Measurements from ENCODE around the gene HBG1.

DNA sequence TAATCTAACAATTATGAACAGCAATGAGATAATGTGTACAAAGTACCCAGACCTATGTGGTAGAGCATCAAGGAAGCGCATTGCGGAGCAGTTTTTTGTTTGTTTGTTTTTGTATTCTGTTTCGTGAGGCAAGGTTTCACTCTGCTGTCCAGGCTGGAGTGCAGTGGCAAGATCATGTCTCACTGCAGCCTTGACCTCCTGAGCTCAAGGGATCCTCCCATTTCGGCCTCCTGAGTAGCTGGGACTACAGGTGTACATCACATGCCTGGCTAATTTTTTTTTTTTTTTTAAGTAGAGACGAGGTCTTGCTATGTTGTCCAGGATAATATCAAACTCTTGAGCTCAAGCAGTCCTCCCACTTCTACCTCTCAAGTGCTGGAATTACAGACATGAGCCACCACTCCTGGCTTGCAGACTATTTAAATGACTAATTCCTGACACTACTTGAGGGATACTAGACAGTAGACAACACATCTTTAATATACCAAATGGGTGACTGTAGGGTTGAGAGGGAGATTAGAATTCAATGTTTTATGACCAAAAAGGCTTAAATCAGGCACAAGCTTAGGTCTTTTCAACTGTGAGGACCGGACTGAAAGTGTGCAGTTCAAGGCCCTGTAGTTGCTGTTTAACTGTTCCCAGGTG, 39.4 kb upstream of the HBG1 start:
- no peak for TF ChIP-seq POLR2A (IDR thresholded peaks at IDR 0.05; ENCODE audit: low read length)
- no peak for TF ChIP-seq GATA1 (IDR thresholded peaks at IDR 0.05; ENCODE audit: low read depth, low read length)
